ENCODE results near the gene PTP4A1.

GRCh38 chr6:63526931-63527330 is 45.3 kb upstream of the PTP4A1 start:
- TF ChIP-seq CTCF (IDR thresholded peaks at IDR 0.05), result no peak
- no peak for TF ChIP-seq EP300 (IDR thresholded peaks at IDR 0.05)
- no peak for TF ChIP-seq POLR2A (IDR thresholded peaks at IDR 0.05)

All from gastroesophageal sphincter (tissue), 3 donors.